ENCODE data around the gene CERS2.

CERS2 gene

DNA sequence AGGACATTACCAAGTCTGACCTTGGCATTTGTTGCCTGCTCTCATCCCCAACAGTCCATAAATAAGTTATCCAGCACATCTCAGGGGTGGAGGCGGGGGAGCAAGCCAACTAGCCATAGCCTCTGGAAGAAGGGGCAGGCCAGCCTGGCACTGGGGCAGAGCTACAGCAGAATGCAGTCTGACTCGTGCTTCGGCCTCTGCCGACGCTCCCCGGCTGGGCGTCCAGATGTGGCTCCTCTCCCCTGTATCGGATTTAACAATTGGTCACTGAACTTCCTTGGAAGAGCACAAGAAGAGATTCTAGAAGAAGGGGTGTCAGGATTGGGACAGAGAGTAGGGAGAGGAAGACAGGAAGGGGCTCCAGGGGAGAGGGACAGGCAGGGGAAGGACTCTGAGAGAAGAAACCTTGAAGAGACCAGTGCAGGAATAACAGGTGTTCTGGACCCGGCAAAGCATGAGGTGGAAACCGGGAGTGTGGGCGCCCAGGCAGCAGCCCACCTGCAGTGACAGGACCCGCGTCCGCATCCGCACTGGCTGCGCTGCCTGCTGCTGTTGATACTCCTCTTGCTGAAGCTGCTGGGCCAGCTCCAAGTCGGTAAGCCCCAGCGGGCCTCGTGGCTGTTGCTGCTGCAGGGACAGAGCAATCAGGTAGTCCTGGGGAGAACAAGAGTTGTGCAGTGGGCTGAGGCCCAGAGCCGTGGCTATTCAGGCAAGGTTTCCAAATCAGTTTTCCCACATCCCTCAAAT lies 22.7 kb upstream of the CERS2 start:
- DNase-seq = no peak

DNA sequence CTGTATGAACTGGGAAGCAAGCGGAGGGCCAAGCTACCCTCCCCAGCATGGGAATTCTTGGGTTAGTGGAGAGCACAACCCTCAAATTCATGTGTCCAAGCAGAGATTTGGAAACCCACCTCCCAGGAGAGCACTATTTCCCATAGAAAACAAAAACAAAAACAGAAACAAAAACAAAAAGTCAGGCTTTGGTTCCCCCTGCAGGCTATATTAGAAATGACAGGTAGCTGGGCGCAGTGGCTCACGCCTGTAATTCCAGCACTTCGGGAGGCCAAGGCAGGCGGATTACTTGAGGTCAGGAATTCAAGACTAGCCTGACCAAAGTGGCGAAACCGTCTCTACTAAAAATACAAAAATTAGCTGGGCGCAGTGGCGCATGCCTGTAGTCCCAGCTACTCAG lies 21.3 kb upstream of the CERS2 start:
- peak; percentile 48 for DNase-seq

DNA sequence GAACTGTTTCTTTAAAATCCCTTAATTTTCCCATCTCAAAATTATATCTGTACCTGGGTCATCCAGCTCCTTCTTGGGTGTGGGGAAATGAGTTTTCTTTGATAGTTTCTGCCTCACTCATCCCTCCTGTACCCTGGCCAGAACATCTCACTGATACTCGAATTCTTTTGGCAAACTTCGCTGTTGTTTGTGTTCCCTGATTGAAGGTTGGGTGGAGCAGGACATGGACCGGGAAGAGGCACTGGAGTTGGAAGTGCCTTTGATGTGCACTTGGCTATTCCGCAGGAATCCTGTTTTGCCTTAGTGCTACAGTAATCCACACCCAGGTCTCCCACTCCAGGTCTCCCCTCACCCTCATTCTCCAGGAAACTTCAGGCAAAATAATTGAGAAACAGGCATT lies 20.8 kb upstream of the CERS2 start:
- DNase-seq = no peak

DNA sequence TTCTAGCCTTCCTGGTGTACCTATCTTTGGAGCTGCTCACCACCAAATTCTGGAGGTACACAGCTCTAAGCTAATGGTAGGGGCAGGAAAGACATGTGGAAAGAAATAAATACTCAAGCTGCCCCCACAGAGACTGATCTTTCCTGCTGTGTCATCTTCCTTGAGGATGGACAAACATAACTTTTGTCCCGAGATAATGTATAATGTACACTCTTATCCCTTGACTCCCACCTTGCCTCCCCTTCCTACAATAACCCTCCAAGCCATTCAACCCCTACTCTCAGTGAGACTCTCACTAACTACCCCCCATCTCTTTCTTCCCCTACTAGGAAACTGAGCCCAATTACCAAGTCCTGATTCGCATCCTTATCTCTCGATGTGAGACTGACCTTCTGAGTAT lies 19.6 kb upstream of the CERS2 start:
- no peak for DNase-seq

DNA sequence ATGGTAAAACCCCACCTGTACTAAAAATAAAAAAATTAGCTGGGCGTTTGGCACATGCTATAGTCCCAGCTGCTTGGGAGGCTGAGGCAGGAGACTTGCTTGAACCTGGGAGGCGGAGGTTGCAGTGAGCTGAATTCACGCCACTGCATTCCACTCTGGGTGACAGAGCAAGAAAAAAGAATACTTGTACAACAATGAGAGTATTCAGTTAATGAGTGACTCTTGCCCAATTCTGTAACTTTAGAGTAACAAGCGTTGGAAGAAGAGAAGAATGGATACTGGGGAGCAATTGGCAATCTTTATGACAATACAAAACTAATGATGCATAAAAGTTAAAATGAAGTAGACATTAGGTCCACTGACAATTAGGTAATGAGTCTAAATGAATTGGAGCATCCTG lies 18.0 kb upstream of the CERS2 start:
- no peak for DNase-seq

- DNase-seq = no peak
Measured at GRCh38 chr1:150987924-150988323, 13.3 kb upstream of the CERS2 start.

GRCh38 chr1:150985179-150985825 lies 10.7 kb upstream of the CERS2 start:
- no peak for DNase-seq

DNA sequence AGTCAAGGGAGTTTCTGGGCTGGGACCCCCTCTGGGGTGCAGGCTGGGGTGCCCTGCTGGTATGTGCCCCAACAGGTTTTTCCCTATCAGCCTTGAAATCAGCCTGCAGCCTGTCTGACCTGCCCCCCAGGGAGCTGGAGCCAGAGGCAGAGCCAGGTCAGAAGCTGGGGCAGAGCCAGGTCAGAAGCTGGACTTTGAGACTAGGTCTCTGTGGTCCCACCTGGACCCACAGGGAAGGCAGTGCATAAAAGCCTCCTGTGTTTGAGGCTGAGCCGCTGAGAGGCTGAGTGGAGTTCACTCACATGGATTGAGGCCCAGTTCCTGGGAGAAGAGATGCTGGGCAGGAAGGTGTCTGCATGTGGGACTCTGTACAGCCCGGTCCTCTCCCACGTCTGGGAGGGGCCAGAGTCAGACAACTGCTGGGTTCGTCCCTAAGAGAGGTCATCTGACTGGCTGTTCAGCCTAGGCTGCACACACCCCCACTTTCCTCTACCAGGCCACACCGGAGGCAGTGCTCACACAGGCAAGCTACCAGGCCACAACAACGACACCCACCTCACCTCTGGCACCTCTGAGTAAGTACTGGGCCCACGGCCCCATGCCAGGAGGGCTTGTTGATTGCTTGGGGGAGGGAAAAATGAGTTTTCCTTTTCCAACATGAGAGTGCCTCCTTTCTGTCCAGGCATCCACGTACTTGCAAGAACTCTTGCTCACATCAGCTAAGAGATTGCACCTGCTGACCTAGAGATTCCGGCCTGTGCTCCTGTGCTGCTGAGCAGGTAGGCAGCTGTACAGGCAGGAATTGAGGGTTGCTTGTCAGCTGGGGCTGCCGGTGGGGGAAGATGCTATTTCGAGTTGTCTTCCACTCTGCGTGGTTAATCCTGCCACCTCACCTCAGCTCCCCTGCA lies 7.4 kb upstream of the CERS2 start, which contains the start of gene ANXA9:
Gene ANXA9 (plus strand): TSS at position 488 of the 908 bp plus-strand sequence. CDS start 814 bp downstream, outside the sequence.
- DNase-seq = no peak

DNA sequence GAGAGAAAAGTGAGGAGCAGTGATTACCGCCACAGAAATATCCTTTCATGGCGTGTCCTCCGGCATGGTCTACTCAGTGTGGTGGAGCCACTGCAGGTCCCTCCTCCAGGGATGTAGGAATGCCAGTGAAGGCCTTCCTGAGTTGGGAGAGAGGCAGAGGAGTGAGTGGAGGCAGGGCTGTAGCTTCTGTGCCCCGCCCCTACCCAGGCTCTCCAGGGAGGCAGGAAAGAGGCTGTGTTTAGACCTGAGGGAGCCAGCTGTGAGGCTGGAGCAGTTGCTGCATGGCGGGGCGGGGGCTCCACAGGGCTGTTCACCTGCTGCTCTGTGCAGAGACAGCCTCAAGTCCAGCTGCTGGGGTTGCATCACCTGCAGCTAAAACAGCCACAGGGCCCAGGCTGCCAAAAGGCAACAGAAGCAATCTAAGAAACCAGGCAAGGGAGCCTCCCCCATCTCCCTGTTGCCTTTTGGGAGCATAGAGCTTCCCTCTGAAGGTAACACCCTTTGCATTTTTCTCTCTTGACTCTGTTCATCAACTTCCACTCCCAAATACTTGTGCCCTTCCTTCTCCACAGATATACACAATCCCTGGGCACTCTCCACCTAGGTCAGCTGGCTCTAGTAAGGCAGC lies 6.7 kb upstream of the CERS2 start:
- DNase-seq = no peak

- DNase-seq = peak; percentile 93
Measured at GRCh38 chr1:150979092-150980056, 4.7 kb upstream of the CERS2 start.

DNA sequence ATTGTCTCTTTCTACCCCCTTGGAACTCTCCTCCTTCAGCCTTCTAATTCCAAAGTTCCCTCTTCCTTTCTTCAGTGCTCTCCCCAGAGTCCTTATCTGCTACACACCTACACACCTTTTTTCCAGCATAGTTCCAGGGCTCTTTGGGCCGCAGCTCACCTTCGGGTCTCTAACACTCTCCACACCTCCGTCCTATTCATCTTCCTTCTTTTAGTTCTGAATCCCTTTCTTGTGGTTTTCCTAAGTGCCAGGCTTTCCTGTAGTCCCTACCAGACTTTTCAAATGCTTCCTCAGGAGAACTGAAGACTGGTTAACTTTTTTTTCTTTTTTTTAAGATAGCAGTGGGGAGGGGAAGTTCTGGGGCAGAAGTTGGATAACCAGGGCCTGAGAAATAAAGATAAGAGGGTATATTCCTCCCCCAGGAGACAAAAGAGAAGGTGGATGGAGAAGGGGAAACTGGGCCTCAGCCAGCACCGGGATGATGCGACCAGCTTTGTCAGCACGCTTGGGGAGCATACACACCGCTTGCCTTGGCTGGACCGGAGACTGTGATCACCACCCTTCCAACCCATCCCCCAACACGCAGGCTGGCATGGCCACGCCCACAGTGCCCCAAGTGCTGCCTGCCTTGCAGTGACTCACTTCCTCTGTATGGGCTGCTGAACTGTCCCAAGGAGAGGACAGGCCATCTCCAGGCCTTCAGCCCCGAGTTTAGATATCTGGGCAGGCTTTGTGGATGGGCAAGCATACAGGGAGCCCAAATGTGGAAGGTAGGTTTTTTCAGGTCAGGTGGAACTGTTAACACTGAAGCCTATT lies 2.5 kb upstream of the CERS2 start:
- DNase-seq = peak; percentile 93

- no peak for DNase-seq
Measured at GRCh38 chr1:150976401-150976821, 1.8 kb upstream of the CERS2 start.

- DNase-seq = peak; percentile 59
Measured at GRCh38 chr1:150973836-150974579, 627 bp downstream of the CERS2 start.

DNA sequence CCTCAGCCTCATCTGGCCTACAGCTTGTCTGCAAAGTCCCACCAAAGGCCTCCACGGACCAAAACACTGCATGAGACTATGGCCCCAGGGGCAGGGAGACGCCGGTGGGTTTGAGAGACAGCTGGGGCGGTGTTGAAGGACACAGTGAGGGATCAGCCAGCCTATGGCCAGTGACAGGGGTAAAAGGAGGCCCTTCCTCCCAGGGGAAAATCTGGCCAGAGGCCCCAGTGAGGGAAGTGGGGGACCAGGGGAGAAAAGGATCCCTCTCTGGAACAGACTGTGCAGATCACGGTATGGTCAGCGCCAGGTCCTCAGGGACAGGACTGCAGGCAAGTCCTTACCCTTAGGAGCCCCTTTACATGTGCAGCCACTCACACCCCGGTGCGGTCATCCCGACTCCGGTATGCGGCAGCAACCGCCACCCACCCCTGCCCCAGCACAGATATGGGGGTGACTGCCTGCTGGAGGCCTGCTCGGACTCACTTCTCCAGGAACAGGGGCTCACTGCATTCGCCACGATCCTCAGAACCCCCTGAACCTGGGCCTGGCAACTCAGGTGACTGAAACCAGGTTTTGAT lies 1.3 kb downstream of the CERS2 start:
- DNase-seq = peak; percentile 23

GRCh38 chr1:150972417-150972940 lies 2.2 kb downstream of the CERS2 start:
- DNase-seq = no peak

DNA sequence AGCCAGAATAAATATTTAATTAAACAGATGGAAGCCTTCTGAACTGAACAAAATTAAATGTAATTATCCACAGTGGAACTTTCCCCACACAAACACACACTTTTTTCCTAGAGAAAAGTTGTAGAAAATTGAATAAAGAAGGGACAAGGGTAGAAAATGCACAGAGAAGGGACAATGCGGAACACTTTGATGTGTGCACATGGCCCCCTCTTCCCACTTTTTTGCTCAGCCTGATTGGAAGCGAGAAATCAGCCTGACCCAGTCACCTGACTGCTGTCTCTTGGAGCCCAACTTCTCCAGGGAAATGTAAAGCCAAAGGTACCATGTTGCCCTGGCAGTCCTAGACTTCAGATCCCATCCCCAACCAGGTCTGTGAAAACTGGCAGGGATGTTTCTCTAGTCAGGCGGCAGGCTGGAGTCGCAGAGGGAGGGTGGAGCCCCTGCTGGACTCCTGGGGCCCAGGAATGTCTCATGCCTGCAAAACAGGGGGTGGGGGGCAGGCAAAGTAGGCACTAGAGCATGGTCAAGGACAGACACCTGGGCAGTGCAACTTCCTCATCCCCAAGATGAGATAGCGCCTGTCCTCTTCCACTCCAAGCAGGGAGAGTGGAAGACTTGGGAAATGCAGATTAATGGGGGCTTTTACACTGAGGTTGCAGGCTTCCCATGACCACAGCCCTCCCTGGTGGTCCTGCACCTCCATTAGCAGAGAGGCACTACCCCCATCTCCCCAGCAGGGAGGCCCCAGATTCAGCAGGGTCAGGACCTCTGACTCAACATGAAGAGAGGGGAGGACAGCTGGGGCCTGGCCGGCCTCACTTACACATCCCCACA lies 2.8 kb downstream of the CERS2 start:
- peak; percentile 23 for DNase-seq

DNA sequence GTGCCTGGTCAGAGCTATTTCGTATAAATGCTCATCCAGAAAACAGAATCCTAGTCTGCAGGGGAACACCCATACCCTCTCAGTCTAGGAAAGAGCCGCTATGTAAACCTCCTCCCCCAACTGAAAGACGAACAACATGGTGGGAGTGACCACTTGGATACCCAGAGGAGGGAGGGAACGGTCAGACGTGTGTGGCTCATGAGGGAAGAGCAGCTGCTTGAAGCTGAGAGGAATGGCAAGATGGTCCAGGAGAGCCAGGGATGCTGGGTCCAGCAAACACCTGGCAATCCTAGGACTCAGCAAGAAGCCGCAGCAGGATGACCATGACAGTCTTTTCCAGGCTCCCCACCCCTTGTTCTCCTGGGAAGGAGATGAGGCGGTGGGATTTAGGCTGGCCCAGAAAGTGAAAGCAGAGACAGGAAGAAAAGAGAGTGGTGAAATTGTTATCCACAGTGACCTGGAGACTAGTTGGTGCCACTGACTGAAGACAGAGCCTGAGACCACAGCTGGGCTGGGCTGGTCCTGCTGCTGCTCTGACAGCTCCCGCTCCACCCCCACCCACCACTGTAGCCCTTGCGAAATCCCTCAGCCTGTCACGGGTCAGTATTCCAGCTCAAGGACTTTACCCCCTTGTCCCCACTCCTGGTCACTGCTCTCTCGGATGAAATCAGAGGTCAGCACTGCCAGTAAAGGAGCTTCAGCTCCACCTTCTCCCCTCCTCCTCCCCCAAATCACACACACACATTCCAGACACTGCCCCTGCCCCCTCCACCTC lies 3.6 kb downstream of the CERS2 start:
- DNase-seq = no peak

- no peak for DNase-seq
Measured at GRCh38 chr1:150969626-150970025, 5.0 kb downstream of the CERS2 start.
